Measurements from ENCODE around the gene ZNF774.

Gene ZNF774

GRCh38 chr15:90320885-90321278 is 31.2 kb upstream of the ZNF774 start:
- Histone ChIP-seq H3K36me3 (ENCODE audit: control insufficient read depth, insufficient read depth, low read length) (no peaks in the 10 kb centered on the region), H3K9ac (ENCODE audit: low read depth, low read length) (no peak overlapping the region), H3K27me3 (ENCODE audit: control insufficient read depth, insufficient read depth, low read length) (no peaks in the 10 kb centered on the region), H3K27ac (ENCODE audit: low read depth, low read length) (peak overlapping the region; percentile 80), H3K4me3 (ENCODE audit: low read depth, low read length) (peak overlapping the region; percentile 35; the same call in 1 of the 2 replicates), H3K4me1 (ENCODE audit: control insufficient read depth, insufficient read depth, low read length) (peaks cover 5% of the 10 kb centered on the region), H3K9me3 (ENCODE audit: control insufficient read depth, insufficient read depth, low read length) (no peaks in the 10 kb centered on the region)

GRCh38 chr15:90322538-90322937 is 29.5 kb upstream of the ZNF774 start:
- Histone ChIP-seq H3K36me3 (ENCODE audit: control insufficient read depth, insufficient read depth, low read length) (no peaks in the 10 kb centered on the region), H3K27me3 (ENCODE audit: control insufficient read depth, insufficient read depth, low read length) (no peaks in the 10 kb centered on the region), H3K4me1 (ENCODE audit: control insufficient read depth, insufficient read depth, low read length) (peaks cover 5% of the 10 kb centered on the region), H3K4me3 (ENCODE audit: low read depth, low read length) (no peak overlapping the region), H3K9me3 (ENCODE audit: control insufficient read depth, insufficient read depth, low read length) (no peaks in the 10 kb centered on the region), H3K9ac (ENCODE audit: low read depth, low read length) (no peak overlapping the region), H3K27ac (ENCODE audit: low read depth, low read length) (no peak overlapping the region)

DNA sequence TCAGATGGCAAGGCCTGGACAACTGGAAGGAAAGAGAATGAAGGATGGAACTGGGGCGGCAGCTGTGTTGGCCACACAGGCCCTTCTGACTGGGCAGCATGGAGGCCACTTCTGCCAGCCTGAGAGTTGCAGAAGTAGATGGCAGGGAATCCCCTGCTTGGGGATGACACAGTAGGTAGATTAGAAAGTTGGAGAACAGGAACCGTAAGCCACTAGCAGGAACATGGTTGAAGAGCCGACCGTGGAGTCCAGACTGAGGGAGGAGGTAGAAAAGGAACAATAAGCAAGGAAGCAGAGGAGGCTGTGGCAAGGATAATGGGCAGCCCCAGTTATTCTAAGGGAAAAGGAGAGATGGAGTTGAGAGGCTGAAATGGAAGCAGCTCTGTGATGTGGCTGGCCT is 26.4 kb upstream of the ZNF774 start:
- Histone ChIP-seq H3K27me3 (ENCODE audit: control insufficient read depth, insufficient read depth, low read length) (no peaks in the 10 kb centered on the region), H3K9me3 (ENCODE audit: control insufficient read depth, insufficient read depth, low read length) (no peaks in the 10 kb centered on the region), H3K4me1 (ENCODE audit: control insufficient read depth, insufficient read depth, low read length) (peaks cover 3% of the 10 kb centered on the region), H3K4me3 (ENCODE audit: low read depth, low read length) (no peak overlapping the region), H3K9ac (ENCODE audit: low read depth, low read length) (no peak overlapping the region), H3K27ac (ENCODE audit: low read depth, low read length) (no peak overlapping the region), H3K36me3 (ENCODE audit: control insufficient read depth, insufficient read depth, low read length) (no peaks in the 10 kb centered on the region)

- H3K27me3 ChIP-seq (ENCODE audit: control insufficient read depth, insufficient read depth, low read length), result no peaks in the 10 kb centered on the region
- no peak overlapping the region for H3K27ac ChIP-seq (ENCODE audit: low read depth, low read length)
- H3K4me1 ChIP-seq (ENCODE audit: control insufficient read depth, insufficient read depth, low read length), result no peaks in the 10 kb centered on the region
- H3K9ac ChIP-seq (ENCODE audit: low read depth, low read length), result no peak overlapping the region
- no peaks in the 10 kb centered on the region for H3K36me3 ChIP-seq (ENCODE audit: control insufficient read depth, insufficient read depth, low read length)
- H3K4me3 ChIP-seq (ENCODE audit: low read depth, low read length), result no peak overlapping the region
- H3K9me3 ChIP-seq (ENCODE audit: control insufficient read depth, insufficient read depth, low read length), result no peaks in the 10 kb centered on the region
Observed at GRCh38 chr15:90326441-90326840, 25.6 kb upstream of the ZNF774 start.

DNA sequence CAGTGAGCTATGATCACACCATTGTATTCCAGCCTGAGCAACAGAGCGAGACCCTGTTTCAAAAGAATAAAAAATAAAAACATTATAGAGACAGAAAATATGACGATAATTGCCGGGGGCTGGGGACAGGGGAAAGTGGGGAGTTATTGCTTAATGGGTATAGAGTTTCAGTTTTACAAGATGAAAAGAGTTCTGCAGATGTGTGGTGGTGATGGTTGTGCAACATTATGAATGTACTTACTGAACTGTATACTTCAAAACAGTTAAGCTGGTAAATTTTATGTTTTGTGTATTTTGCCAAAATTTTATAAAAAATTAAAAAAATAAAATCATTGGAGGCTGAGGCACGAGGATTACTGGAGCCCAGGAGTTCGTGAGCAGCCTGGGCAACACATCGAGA is 24.8 kb upstream of the ZNF774 start:
- H3K9ac ChIP-seq (ENCODE audit: low read depth, low read length), result no peak overlapping the region
- no peaks in the 10 kb centered on the region for H3K27me3 ChIP-seq (ENCODE audit: control insufficient read depth, insufficient read depth, low read length)
- no peaks in the 10 kb centered on the region for H3K36me3 ChIP-seq (ENCODE audit: control insufficient read depth, insufficient read depth, low read length)
- H3K4me3 ChIP-seq (ENCODE audit: low read depth, low read length), result no peak overlapping the region
- H3K27ac ChIP-seq (ENCODE audit: low read depth, low read length), result no peak overlapping the region
- H3K4me1 ChIP-seq (ENCODE audit: control insufficient read depth, insufficient read depth, low read length), result no peaks in the 10 kb centered on the region
- no peaks in the 10 kb centered on the region for H3K9me3 ChIP-seq (ENCODE audit: control insufficient read depth, insufficient read depth, low read length)

- H3K36me3 ChIP-seq (ENCODE audit: control insufficient read depth, insufficient read depth, low read length), result no peaks in the 10 kb centered on the region
- no peaks in the 10 kb centered on the region for H3K4me1 ChIP-seq (ENCODE audit: control insufficient read depth, insufficient read depth, low read length)
- H3K4me3 ChIP-seq (ENCODE audit: low read depth, low read length), result no peak overlapping the region
- H3K27me3 ChIP-seq (ENCODE audit: control insufficient read depth, insufficient read depth, low read length), result no peaks in the 10 kb centered on the region
- H3K9me3 ChIP-seq (ENCODE audit: control insufficient read depth, insufficient read depth, low read length), result no peaks in the 10 kb centered on the region
- H3K9ac ChIP-seq (ENCODE audit: low read depth, low read length), result no peak overlapping the region
- no peak overlapping the region for H3K27ac ChIP-seq (ENCODE audit: low read depth, low read length)
Observed at GRCh38 chr15:90334304-90334731, 17.8 kb upstream of the ZNF774 start.

DNA sequence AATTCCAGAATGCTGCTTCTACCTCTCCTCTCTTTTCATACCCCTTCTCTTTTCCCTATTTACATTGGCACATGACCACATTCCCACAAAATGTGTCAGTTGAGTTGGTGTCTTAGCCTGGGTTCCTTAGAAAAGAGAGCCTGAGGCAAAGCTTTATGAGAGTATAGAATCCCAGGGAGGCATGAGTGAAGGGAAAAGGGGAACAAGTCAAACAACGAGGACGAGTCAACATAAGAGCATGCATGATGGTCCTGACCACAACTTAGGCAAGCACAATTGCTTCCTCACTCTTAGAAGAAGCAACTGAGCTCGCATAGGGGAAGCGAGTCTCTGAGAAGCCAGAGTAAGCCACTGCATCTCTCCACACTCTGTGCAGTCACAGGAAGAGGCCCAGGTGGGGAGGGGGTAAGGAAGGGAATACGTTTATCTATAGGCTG is 15.4 kb upstream of the ZNF774 start:
- Histone ChIP-seq H3K9ac (ENCODE audit: low read depth, low read length) (no peak overlapping the region), H3K27ac (ENCODE audit: low read depth, low read length) (no peak overlapping the region)

DNA sequence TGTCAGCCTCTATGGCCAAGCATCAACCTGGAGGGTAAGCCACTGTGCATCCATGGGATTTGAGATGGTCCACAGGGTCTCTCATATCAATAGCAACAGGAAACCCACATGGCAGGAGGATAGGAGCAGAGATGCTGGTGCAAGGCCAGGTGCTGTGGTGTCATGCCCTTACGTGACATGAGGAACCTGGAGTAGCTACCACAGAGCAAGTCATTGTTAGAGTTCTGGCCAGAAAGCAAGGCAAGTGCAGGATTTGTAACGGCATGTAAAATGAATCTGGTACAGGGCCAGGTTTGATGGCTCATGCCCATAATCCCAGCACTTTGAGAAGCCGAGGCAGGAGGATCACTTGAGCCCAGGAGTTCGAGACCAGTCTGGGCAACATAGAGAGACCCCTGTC is 14.8 kb upstream of the ZNF774 start:
- Histone ChIP-seq H3K27me3 (ENCODE audit: control insufficient read depth, insufficient read depth, low read length) (no peaks in the 10 kb centered on the region), H3K27ac (ENCODE audit: low read depth, low read length) (no peak overlapping the region), H3K4me1 (ENCODE audit: control insufficient read depth, insufficient read depth, low read length) (no peaks in the 10 kb centered on the region), H3K36me3 (ENCODE audit: control insufficient read depth, insufficient read depth, low read length) (no peaks in the 10 kb centered on the region), H3K9me3 (ENCODE audit: control insufficient read depth, insufficient read depth, low read length) (no peaks in the 10 kb centered on the region), H3K9ac (ENCODE audit: low read depth, low read length) (no peak overlapping the region), H3K4me3 (ENCODE audit: low read depth, low read length) (no peak overlapping the region)

More for the DNA sequence above, 15.4 kb upstream of the ZNF774 start:
- Histone ChIP-seq H3K9me3 (ENCODE audit: control insufficient read depth, insufficient read depth, low read length) (no peaks in the 10 kb centered on the region), H3K4me3 (ENCODE audit: low read depth, low read length) (no peak overlapping the region), H3K4me1 (ENCODE audit: control insufficient read depth, insufficient read depth, low read length) (no peaks in the 10 kb centered on the region), H3K27me3 (ENCODE audit: control insufficient read depth, insufficient read depth, low read length) (no peaks in the 10 kb centered on the region), H3K36me3 (ENCODE audit: control insufficient read depth, insufficient read depth, low read length) (no peaks in the 10 kb centered on the region)

GRCh38 chr15:90338532-90338931 is 13.6 kb upstream of the ZNF774 start:
- no peak overlapping the region for H3K9ac ChIP-seq (ENCODE audit: low read depth, low read length)
- H3K27ac ChIP-seq (ENCODE audit: low read depth, low read length), result no peak overlapping the region
- no peak overlapping the region for H3K4me3 ChIP-seq (ENCODE audit: low read depth, low read length)
- no peaks in the 10 kb centered on the region for H3K9me3 ChIP-seq (ENCODE audit: control insufficient read depth, insufficient read depth, low read length)
- no peaks in the 10 kb centered on the region for H3K27me3 ChIP-seq (ENCODE audit: control insufficient read depth, insufficient read depth, low read length)
- H3K4me1 ChIP-seq (ENCODE audit: control insufficient read depth, insufficient read depth, low read length), result no peaks in the 10 kb centered on the region
- H3K36me3 ChIP-seq (ENCODE audit: control insufficient read depth, insufficient read depth, low read length), result no peaks in the 10 kb centered on the region

- Histone ChIP-seq H3K27me3 (ENCODE audit: control insufficient read depth, insufficient read depth, low read length) (no peaks in the 10 kb centered on the region), H3K9me3 (ENCODE audit: control insufficient read depth, insufficient read depth, low read length) (no peaks in the 10 kb centered on the region), H3K27ac (ENCODE audit: low read depth, low read length) (no peak overlapping the region), H3K36me3 (ENCODE audit: control insufficient read depth, insufficient read depth, low read length) (no peaks in the 10 kb centered on the region), H3K4me3 (ENCODE audit: low read depth, low read length) (no peak overlapping the region), H3K9ac (ENCODE audit: low read depth, low read length) (no peak overlapping the region), H3K4me1 (ENCODE audit: control insufficient read depth, insufficient read depth, low read length) (no peaks in the 10 kb centered on the region)
Observed at GRCh38 chr15:90340345-90340744, 11.7 kb upstream of the ZNF774 start.

GRCh38 chr15:90343302-90343790 is 8.7 kb upstream of the ZNF774 start:
- no peaks in the 10 kb centered on the region for H3K36me3 ChIP-seq (ENCODE audit: control insufficient read depth, insufficient read depth, low read length)
- H3K27ac ChIP-seq (ENCODE audit: low read depth, low read length), result no peak overlapping the region
- H3K4me1 ChIP-seq (ENCODE audit: control insufficient read depth, insufficient read depth, low read length), result no peaks in the 10 kb centered on the region
- H3K4me3 ChIP-seq (ENCODE audit: low read depth, low read length), result no peak overlapping the region
- no peaks in the 10 kb centered on the region for H3K27me3 ChIP-seq (ENCODE audit: control insufficient read depth, insufficient read depth, low read length)
- H3K9me3 ChIP-seq (ENCODE audit: control insufficient read depth, insufficient read depth, low read length), result no peaks in the 10 kb centered on the region
- no peak overlapping the region for H3K9ac ChIP-seq (ENCODE audit: low read depth, low read length)

GRCh38 chr15:90344662-90345061 is 7.4 kb upstream of the ZNF774 start:
- Histone ChIP-seq H3K36me3 (ENCODE audit: control insufficient read depth, insufficient read depth, low read length) (no peaks in the 10 kb centered on the region), H3K9ac (ENCODE audit: low read depth, low read length) (no peak overlapping the region), H3K4me3 (ENCODE audit: low read depth, low read length) (no peak overlapping the region), H3K27me3 (ENCODE audit: control insufficient read depth, insufficient read depth, low read length) (no peaks in the 10 kb centered on the region), H3K9me3 (ENCODE audit: control insufficient read depth, insufficient read depth, low read length) (no peaks in the 10 kb centered on the region), H3K4me1 (ENCODE audit: control insufficient read depth, insufficient read depth, low read length) (no peaks in the 10 kb centered on the region), H3K27ac (ENCODE audit: low read depth, low read length) (no peak overlapping the region)
